Dedifferentiated amniotic fluid mesenchymal stem cell (primary cell): ENCODE measurements around the gene ELAVL2.
"Not testable (repeated sequence)": the region's sequence is repeated elsewhere in the genome, so short reads cannot be mapped to it uniquely, and the experiment has no call there.

Experiments used
- DNase-seq: peaks from one replicate; pipeline ENCODE4 v3.0.0-alpha.2; 2016; ENCODE audit errors: extremely low spot score

Gene ELAVL2

DNA sequence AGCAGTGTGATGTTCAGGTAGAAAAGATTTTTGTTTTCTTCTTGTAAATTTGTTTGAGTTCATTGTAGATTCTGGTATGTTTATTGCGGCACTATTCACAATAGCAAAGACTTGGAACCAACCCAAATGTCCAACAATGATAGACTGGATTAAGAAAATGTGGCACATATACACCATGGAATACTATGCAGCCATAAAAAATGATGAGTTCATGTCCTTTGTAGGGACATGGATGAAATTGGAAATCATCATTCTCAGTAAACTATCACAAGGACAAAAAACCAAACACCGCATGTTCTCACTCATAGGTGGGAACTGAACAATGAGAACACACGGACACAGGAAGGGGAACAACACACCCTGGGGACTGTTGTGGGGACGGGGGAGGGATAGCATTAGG, 103.0 kb downstream of the ELAVL2 start:
- DNase-seq, result not testable (repeated sequence)

DNA sequence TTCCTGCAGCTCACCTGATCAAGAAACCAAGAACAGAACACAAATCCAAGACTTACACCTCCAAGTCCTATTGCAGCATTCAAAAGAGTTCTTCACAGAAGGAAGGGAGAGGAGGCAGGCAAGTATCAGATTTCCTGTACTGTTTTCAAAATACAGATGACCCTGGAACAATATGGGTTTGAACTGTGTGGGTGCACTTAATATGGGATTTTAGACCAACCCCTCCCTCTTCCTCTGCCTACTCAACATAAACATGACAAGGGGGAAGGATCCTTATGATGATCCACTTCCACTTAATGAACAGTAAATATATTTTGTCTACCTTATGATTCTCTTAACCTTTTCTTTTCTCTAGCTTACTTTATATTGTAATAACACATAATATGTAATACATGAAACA, 104.6 kb downstream of the ELAVL2 start:
- DNase-seq, result no peak

DNA sequence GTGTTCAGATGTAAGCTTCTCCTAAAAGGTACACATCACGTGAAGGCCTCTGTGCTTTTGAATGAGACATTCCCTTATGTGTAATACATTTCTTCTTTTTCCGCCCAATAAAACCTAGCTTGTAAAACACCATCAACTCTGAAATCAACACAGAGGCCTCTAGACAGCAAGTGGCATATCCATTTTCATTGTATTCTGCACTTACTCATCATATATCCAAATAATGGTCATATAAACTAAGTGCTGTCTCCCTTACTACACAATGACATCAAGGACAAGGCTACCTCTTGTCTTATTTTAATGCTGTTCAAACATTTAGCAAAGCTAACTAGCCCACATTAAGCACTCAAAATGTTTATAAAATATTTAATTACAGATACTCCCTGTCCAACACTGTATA, 108.5 kb downstream of the ELAVL2 start:
- DNase-seq, result no peak

DNA sequence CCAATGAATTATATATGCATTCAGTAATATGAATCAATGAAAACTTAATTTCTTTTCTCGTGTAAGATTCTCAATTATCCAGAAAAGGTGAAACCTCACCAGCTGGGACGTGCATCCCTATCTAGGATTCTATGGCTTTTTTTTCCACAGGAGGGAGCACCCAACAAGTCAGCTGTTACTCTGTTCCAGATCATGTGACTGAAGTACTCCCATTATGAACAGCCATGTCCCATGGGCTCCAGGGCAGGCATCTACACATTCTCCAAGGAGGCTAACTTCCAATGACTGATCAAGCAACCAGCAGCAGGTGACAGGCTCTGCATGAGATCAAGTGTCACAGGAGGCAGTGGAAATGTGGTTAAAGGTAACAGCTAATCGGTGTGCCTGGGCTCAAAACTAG, 118.8 kb downstream of the ELAVL2 start:
- DNase-seq, result no peak

DNA sequence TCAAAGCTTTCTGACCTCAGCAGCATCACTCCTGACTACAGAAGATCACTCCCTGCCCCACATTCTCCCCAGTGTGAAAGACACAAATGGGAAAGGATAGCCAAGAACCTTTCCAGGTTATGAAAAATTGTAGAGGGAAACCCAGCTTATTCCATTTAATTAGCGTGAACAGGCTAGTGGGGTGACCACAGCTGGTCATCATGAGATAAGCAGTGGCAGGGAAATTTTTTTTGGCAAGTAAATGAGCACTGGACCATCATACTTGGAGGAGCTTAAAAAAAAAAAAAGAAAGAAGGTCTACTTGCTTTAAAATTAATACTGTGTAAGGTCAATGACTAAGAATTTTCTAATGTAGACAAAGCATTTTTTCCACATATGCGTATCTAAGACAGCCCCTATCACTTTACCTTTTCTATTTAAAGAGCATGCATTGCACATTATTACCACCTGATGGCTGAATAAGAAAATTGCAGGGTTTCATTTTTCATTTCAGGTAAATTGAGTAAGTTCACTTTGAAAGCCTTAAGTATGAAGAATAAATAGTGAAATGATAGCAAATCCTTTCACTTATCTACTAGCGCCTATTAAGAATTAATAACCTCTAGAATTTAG, 123.6 kb downstream of the ELAVL2 start:
- DNase-seq, result no peak

DNA sequence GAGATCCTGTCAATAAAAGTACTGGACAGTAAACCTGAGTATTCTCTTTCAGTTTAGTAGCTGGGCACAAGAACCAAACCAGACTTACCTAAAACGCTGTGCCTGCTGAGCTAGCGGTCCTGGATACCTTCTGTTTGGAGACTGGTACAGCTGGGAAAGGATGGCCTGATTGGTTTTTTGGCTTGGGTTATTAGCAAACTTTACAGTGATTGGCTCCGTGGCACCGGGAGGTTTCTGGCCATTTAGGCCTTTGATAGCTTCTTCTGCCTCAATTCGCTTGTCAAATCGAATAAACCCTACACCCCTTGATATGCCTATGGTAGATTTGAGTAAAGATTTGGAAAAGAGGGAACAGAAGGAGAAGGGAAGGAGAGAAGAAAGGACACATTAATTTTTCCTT, 124.7 kb downstream of the ELAVL2 start:
- no peak for DNase-seq

DNA sequence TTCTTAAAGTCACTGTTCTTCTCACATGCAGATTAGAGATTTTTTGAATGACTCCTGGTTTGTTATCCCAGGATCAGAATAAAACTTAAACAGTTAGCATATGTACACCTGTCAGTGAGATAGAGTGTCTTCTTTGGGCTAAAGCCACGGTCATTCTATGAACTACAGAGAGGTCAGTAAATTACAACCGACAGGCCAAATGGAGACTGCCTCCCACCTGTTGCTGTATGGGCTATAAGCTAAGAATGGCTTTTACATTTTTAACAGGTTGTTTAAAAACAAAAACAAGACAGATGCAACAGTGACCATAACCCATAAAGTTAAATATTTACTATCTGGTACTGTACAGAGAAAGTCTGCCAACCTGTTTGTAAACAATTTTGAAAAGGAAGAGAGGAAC, 125.7 kb downstream of the ELAVL2 start:
- no peak for DNase-seq

DNA sequence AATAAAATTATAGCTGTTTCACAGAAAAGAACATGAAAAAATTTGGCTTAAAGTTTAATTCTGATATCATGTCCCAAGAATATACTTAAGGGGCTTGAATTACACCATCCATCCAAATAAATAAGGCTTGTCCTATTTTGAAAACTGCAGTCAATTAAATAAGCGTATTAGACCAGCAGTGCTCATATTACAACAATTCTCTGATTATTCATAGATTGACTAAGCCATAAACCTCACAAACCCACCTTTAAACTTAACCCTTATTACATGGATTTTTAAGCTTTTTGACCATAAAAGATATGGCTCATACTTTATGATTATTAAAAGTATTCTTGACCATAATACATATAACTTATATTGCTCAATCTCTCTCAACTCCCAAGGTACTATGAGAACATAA, 127.9 kb downstream of the ELAVL2 start:
- no peak for DNase-seq

DNA sequence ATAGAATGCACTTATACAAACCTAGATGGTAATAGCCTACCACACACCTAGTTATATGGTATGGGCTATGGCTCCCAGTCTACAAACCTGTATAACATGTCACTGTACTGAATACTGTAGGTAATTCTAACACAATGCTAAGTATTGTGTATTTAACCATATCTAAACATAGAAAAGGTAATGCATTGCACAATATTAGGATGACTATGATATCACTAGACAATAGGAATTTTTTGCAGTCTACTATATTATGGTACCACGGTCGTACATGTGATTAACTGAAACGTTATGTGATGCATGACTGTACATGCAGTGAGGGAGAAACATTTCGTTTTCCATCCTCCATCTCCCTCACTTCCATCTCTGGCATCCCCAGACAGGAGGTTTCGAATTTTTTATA, 130.5 kb downstream of the ELAVL2 start:
- DNase-seq, result no peak

DNA sequence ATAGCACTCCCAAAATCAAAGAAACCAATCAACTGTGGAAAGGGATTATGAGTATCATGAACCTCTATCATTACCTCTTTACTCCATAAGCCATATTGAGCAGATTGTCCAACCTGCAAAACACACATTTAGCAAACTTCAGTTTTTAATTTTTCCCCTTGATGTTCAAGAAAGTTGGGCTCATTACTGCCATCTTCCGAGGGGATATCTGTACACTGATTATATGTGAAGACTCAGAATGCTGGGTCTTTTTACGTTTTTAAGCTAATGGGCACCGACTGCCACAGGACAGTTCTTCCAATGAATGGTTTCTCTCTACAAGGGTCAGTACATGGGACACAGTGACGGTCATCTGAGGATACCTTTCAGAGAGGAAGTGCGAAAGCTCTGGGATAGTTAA, 132.7 kb downstream of the ELAVL2 start:
- no peak for DNase-seq

DNA sequence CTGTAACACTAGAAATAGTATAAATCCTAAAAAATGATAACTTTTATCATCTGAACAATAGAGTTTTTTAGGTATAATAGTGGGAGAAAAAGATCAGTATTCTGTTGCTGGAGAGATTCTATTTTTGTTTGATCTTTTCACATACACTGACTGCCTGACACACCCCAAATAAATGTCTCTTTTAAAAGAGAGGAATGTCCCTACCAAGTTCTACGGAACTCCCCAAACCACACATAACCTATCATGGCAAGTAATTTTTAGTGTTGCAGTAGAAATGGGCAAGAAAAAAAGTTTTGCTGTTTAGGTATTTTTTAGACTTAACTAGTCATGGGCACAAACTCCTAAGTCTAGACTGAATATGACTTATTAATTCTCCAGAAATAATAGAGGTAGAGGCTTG, 139.1 kb downstream of the ELAVL2 start:
- DNase-seq, result no peak

DNA sequence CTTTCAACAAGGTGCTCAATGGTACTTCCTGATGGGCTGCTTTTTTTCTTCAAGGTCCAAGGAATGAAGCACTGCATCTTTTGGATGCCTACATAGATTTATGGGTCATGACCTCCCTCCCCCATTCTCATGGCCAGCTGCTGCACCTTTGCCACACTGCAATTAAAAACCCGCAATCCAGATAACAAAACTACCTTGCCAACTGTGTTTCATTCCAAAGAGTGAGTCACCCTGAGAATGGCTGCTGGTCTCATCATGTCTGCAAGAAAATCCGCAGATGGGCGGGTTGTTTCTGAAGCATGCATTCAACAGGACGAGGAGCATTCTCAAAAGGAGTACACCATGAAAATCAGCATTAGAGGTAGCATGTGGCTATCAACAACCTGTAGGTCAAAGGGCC, 139.8 kb downstream of the ELAVL2 start:
- no peak for DNase-seq

DNA sequence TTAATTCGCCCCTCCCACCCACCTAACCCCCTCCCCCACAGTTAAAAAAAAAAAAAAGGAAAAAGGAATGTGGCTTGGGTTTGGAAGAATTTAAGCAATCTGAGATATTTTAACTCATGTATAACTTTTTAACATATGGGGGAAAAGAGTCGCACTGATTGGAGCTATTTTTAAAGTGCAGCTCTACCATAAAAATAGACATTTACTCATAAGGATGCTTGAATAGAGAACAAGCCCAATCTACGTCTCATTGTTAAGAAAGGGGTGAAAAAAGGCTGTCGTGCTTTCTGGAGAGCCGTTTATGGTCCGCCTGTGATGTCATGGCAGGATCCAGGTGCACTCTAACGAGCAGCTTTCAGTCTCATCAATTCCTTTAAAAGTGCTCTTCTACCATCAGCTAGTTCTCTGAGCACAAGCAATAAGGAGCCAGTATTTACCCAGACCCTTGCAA, 142.4 kb downstream of the ELAVL2 start:
- DNase-seq, result no peak

DNA sequence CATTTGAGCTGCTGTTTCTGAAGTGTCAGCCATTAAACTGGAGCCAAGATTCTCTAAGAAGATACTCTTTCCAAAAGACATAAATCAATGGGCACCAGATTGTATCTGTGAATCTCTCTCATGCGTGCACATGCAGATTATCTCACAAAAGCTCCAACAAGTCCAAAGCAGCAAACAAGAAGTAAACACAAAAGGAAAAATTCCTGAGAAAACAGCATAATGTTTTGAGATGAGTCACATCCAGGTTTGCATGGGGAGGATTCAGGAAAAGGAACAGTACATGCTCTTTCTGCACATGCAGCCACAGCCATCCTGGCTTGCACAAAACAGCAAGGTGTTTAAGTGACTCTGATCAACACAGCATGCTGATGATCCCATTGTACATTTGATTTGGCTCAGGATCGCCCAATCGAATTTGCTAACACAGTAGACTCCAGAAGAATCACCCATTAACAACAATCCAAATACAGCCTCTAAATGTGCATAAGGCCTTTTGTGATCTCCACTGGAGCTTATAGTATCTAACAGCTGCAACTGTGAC, 143.1 kb downstream of the ELAVL2 start:
- no peak for DNase-seq

DNA sequence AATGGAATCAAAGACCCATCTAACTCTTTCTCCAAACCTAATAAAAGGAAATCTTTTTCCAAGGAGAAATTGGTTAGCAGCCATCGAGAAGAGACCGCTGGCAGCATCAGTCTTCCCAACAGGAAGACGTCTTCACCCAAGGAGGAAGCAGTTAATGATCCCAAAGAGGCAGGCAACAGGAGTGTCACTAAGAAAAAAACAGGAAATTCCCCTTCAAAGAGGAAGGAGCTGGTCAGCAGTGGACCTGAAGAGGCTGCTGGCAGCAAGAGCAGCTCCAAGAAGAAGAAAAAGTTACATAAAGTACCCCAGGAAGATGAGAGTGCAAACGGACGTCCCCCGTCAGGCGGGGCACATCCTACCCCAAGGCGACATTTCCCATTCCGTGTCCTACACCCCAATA, 143.7 kb downstream of the ELAVL2 start:
- DNase-seq, result no peak

DNA sequence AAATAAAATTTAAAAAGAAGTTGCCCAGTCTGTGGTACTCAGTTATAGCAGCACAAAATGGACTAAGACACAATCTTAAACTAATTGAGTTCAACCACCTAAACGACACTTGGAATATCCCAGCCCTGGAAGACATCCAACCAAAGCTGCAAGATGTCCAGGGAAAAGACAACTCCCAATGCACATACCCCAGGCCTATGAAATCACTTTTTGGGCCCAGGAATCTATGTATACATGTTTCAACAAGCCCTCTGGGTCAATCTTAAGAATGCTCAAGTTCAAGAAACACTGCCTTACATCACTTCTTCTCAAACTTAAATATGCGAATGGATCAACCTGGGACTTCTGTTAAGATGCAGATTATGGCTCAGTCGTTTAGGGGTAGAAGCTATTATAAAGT, 148.6 kb downstream of the ELAVL2 start:
- no peak for DNase-seq

DNA sequence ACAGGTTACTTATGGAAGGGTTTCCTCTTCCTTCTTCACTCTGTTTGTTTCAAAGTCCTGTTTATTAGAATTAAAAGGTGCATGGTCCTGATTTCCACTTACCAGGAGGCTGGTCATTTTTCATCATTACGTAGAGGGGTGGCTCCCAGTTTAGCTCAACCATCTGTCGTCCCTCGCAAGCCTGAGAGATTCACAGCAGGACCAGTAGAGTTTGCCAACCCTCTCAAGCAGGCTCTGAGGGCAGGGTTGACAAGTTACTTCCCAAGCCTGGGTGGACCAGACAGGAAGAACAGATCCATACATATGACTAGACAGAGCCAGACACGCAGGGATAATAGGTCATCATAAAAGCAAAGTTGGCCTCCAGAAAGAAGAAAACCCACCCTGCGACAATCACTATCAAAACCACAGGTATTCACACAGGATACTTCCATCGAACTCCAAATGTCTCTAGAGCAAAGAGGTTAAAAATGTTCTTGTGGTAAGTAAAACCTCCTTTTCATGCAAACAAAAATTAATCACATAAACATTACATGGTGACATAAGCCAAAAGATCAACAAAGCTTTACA, 151.9 kb downstream of the ELAVL2 start:
- no peak for DNase-seq

DNA sequence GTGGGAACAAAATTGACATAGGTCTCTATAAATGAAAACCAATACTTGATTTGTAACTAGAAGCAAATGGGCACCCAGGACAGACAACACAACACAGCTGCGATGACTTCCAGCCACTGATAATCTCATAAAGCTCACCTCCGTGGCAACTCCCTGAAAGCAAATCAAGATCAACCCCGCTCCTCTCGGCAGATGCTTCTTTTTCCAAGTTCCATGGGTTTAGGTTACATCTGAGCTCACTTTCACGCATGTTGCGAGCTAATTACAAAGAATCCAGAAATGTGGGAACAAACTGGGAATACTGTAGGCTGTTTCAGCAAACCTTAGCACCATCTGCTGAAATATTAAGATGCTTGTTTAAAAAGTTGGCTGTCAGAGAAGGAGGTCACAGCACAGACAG, 153.9 kb downstream of the ELAVL2 start:
- DNase-seq, result no peak

DNA sequence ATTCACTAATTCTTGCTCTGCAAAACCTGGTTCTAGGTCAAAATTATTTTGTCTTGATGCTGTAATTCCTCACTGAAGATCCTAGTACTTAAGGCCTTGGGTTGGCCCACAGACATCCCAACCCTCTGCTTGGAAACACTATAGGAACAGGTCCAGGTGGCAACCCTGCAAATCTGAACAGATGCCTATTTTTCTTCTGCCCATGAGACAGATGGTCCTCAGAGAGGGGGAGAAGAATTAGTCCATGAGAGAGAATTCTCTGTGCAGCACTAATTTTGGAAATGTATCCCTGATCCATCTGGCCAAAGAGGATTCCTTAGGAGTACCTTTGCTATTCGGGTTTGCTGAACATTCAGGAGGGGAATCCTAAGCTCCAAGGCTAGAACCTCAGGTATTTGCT, 156.3 kb downstream of the ELAVL2 start:
- DNase-seq, result no peak

DNA sequence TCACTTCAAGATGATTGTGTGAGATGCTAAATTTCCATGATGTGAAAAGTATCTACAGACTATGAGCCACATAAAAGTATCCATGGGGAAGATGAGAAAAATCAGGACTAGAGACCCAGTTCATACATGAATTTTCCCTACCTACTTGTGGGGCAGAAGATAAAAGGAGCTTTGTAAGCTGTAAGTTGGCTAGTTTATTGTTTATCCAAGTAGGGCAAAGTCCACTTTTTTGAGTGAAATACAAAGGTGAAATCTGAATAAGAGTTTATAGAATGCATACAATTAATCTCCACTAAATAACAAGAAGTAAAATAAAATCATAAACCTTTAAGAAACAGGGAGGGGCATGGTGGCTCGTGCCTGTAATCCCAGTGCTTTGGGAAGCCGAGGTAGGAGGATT, 160.4 kb downstream of the ELAVL2 start:
- DNase-seq, result no peak

DNA sequence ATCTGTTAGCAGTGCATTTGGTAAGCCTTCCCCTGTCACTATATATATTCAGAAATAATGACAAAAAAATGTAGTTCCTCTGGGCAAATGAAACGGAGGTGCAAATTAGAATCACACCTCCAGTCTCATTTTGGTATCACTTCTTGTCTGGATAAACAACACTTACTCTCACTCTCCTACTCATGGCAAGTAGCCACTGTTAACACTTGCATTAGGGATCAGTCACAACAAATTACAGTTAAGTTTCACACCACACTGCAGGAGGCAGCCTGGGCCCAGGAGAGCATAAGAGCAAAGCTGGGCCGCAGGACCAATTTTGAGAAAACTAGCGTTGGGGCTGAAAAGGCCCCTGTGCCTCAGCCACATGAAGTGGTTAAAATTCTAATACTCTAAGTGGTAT, 161.0 kb downstream of the ELAVL2 start:
- DNase-seq, result no peak

DNA sequence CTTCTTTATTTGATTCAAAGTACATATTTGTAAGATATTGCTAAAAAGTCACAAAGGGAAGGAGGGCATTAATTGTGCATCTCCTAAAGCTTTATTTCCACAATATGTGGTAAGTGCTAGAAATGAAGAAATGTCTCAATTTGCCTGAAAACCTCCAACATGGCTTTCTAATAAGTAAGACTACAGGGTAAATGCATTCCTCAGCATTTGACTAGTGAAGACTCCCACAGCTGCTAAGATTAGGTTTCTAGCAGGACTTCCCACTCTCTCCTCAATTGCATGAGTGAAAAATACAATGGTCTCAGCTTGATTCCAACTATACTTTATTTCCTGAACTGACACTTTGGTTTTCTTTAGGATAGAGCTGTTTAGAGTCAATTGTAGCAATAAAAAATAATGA, 162.1 kb downstream of the ELAVL2 start:
- no peak for DNase-seq

DNA sequence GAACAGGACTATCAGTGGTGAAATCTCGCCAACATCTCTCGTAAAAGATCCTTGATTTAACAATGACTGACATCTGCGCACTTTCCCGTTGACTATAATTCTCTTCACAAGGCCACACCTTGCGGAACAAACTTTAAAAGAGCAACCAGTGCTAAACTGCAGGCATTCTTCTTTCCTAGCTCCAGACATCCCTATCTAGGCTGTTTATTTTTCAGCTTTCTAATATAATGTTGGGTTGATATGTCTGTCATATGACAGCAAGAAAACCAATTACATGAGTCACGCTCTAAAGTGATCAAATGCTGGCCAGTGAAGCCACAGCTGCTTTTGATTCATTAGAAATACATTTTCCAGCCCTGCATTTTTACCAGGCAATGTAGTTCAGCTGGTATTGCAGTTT, 162.5 kb downstream of the ELAVL2 start:
- peak; percentile 56 for DNase-seq

DNA sequence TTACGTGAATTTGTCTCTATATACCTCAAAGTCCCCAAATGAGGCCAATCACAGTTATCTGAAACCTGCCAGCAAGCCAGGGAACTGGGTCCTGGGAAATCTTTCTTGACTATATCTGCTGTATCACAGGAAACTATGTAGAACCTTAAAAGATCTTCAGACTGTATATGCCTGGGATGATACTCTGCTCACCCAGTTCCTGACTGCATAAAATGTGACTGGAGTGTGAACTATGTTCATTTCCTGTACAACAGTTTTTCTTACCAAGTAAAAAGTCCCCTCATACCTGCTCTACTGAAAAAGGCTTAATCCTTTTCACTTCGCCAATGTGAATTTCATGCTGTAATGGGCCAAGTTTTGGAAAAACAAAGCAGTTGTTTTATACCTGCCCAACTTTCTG, 162.9 kb downstream of the ELAVL2 start:
- DNase-seq, result no peak
